ENCODE results near the gene NPTN. TPM values are rescaled to one million over a fixed set of nuclear protein-coding genes. Genes with fewer than 3 reads are reported as not detected.

The NPTN gene
- total RNA-seq, 1 experiment from 2014 or later = 90.9 TPM

- TF ChIP-seq ATF3 (IDR thresholded peaks at IDR 0.05) (no peak), ZBTB33 (IDR thresholded peaks at IDR 0.05; ENCODE audit: extremely low read depth, insufficient replicate concordance, low read length) (no peak), CTCF (IDR thresholded peaks at IDR 0.05 in 2 of 3, conservative IDR thresholded peaks at IDR 0.05 in 1 of 3; ENCODE audit: borderline replicate concordance in 1 of 3, insufficient read depth in 1 of 3, low read depth in 2 of 3, low read length in 2 of 3) (no peak), ELF1 (IDR thresholded peaks at IDR 0.05; ENCODE audit: borderline replicate concordance, low read depth) (no peak), CBX3 (IDR thresholded peaks at IDR 0.05; ENCODE audit: low read depth) (no peak), SP1 (IDR thresholded peaks at IDR 0.05; ENCODE audit: low read depth) (no peak)
Measured at GRCh38 chr15:73589766-73590165, 43.4 kb downstream of the NPTN start (continued).

- Histone ChIP-seq H3K4me1 (ENCODE audit: control insufficient read depth in 1 of 2, insufficient read depth in 2 of 2, low read length in 2 of 2) (no peaks in the 10 kb centered on the region), H3K27ac (ENCODE audit: low read depth, low read length) (no peak overlapping the region), H3K9me3 (ENCODE audit: control insufficient read depth in 1 of 2, insufficient read depth in 1 of 2, low read depth in 1 of 2, low read length in 2 of 2) (no peaks in the 10 kb centered on the region), H4K20me1 (ENCODE audit: insufficient read depth) (no peaks in the 10 kb centered on the region), H2AFZ (ENCODE audit: low read depth, low read length, poor library complexity, severe bottlenecking) (no peak overlapping the region), H3K4me2 (ENCODE audit: low read length) (no peak overlapping the region), H3K79me2 (ENCODE audit: insufficient read depth, low read length) (no peaks in the 10 kb centered on the region; the same call in 1 of the 2 replicates), H3K9ac (ENCODE audit: low read length) (no peak overlapping the region), H3K36me3 (ENCODE audit: control insufficient read depth in 1 of 2, insufficient read depth in 2 of 2, low read length in 2 of 2) (peaks cover 22 to 31% of the 10 kb centered on the region in 2 experiments), H3K27me3 (ENCODE audit: insufficient read depth, low read length) (no peaks in the 10 kb centered on the region), H3K4me3 (replicated peaks in 1 of 2; ENCODE audit: low read depth in 1 of 2, low read length in 2 of 2) (no peak overlapping the region), H3K9me2 (ENCODE audit: insufficient read depth) (no peaks in the 10 kb centered on the region)
- ChIA-PET RAD21 (ENCODE audit: low non-redundant PET in 1 of 2, low total read pairs in 2 of 2, uncharacterized antibody in 2 of 2, unreplicated experiment in 2 of 2) (no interaction called here), CTCF (no interaction called here), POLR2A (no interaction called here)
- ATAC-seq (no peak), DNase-seq (ENCODE audit: low read depth, low spot score) (no peak)
- BruUV-seq (replicated peaks) = no TSS peak
- intact Hi-C loops (cut with micrococcal nuclease) = no loop called here
- TF ChIP-seq ZBTB33 (IDR thresholded peaks at IDR 0.05; ENCODE audit: extremely low read depth, insufficient replicate concordance, low read length) = no peak
- TF ChIP-seq POLR2AphosphoS5 (IDR thresholded peaks at IDR 0.05; ENCODE audit: low read depth, low read length) = no peak
- TF ChIP-seq CEBPB (IDR thresholded peaks at IDR 0.05; ENCODE audit: low read depth) = no peak
- no peak for TF ChIP-seq JUND (IDR thresholded peaks at IDR 0.05)
- no peak for TF ChIP-seq YY1 (IDR thresholded peaks at IDR 0.05; ENCODE audit: extremely low read depth, insufficient replicate concordance, low read depth, low read length)
- no peak for TF ChIP-seq ZFX (IDR thresholded peaks at IDR 0.05)
- TF ChIP-seq REST (IDR thresholded peaks at IDR 0.05; ENCODE audit: low read depth) = no peak
- TF ChIP-seq SIN3A (IDR thresholded peaks at IDR 0.05; ENCODE audit: low read depth) = no peak
- TF ChIP-seq MAX (IDR thresholded peaks at IDR 0.05) = no peak
Measured at GRCh38 chr15:73585871-73586654, 47.1 kb downstream of the NPTN start.

All from HCT116 (cell line).